Stimulated activated CD4-positive, alpha-beta T cell treated with anti-CD3 and anti-CD28 coated beads, Interleukin-2, amount 100 ng/mL, for 4 hours (primary cell): ENCODE data around the gene CTAGE9.
"Not testable (repeated sequence)": the region's sequence is repeated elsewhere in the genome, so short reads cannot be mapped to it uniquely, and the experiment has no call there.

Experiments
- DNase-seq: peaks from one replicate; pipeline ENCODE4 v3.0.0-alpha.2; 2020; ENCODE audit warnings: low read depth

CTAGE9 gene, protein sequence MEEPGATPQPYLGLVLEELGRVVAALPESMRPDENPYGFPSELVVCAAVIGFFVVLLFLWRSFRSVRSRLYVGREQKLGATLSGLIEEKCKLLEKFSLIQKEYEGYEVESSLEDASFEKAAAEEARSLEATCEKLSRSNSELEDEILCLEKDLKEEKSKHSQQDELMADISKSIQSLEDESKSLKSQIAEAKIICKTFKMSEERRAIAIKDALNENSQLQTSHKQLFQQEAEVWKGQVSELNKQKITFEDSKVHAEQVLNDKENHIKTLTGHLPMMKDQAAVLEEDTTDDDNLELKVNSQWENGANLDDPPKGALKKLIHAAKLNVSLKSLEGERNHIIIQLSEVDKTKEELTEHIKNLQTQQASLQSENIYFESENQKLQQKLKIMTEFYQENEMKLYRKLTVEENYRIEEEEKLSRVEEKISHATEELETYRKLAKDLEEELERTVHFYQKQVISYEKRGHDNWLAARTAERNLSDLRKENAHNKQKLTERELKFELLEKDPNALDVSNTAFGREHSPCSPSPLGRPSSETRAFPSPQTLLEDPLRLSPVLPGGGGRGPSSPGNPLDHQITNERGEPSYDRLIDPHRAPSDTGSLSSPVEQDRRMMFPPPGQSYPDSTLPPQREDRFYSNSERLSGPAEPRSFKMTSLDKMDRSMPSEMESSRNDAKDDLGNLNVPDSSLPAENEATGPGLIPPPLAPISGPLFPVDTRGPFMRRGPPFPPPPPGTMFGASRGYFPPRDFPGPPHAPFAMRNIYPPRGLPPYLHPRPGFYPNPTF

DNA sequence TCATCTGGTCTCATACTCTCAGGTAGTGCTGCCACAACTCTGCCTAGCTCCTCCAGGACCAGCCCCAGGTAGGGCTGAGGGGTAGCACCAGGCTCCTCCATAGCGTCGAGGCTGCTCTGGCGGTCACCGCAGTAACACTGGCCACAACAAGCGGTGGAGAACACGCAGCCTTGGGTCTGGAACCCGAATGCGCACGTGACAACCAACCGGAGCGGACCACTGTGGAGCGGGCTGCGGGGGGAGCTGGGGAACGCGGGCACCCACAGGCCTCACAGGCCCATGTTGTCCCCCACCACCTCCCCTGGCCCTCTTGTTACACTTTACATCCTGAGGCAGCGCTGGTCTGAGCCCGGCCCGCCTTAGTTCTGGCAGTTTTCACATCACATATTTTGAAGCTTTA, at the start of gene CTAGE9:
Gene CTAGE9 (minus strand): TSS at position 101 of the 400 bp plus-strand sequence. CDS start 0 bp downstream, at position 101.
- not testable (repeated sequence) for DNase-seq

DNA sequence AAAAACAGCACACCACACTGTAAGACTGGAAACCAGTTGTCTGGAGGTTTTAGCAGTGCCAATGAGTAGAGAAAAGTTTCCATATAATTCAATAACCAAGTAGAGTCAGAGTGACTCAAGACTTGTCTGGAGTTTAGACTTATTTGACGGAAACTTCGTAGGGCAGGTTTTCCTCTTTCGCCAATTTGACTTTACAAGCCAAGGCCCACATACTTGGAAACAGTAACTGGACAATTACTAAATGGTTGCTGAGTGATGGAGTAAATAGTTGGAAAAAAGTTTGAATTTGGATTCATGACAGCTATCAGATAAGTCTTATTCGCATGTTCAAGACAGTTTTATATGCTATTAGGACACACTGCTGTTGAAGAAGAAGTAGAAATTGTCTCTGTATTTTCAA, 48.1 kb upstream of the CTAGE9 start:
- DNase-seq, result no peak

DNA sequence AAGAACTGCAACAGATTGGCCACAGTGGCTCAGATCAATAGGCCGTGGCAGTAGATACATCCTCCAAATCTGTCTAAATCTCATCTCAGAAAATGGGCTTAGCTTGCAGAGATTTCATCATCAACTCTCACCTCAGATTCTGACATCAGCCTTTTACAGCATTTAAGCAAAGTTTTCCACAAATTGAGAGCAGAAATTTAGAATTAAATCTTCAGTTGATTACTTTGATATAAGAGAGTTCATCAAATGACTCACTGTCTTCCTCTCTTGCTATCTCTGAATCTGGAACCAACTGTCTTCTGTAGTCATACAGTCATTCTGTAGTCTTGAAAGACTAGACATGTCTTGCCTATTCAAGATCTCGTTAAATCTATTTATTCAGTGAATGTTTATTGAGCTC, 45.2 kb upstream of the CTAGE9 start:
- DNase-seq, result no peak

DNA sequence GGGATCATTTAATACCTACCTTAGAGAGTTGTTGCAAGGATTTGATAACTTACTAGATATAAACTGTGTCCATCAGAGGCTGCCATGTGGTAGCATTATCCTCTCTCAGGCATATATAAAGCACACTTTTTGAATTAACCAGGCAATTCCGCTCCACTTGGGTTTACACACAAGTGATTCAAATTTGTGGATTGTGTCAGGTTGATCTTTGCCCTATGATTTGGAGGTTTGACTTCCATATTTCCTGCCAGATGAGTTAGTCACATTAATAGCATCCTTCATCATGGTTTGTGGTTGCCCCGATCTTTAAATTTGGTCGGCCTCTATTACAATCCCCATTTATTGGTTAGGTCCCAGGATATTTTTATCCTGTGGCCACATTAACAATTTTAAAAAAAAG, 44.8 kb upstream of the CTAGE9 start:
- DNase-seq, result no peak

DNA sequence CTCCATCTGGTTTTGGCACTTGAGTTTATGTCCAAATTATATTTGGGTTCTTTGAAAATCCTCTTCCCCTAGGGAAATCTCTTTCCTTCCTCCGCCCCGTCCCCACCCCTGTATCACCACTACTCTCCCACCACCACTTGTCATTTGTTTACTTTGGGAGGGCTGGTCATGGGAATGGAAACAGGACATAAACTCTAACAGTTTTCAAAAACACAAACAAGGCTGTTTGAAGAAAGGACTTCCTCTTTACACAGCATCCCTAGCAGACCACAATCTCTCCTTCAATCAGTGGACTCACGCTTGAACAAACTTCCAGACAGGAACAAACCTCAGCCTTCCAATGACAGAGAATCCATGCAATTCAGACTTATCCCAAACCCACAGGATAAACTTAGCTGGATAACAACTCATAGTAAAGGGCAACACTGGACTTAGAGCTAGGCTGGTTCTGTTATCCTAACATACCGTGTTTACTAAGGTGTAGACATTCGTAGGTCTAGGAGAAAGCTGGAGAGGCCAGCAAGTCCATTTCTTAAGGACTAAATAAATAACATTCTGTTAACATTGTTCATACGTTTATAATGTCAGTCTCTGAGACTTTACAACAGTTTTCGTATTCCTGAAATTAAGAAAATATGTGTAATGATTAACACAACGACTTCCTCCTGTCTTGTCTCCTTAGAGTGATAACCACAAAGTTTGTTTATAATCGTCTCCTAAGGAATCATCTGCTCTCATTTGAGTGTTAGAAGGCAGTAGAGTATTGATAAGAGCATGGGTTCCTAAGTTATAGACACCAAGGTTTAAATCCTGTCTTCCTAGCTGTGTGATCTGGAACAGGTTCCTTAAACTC, 44.1 kb upstream of the CTAGE9 start:
- no peak for DNase-seq

DNA sequence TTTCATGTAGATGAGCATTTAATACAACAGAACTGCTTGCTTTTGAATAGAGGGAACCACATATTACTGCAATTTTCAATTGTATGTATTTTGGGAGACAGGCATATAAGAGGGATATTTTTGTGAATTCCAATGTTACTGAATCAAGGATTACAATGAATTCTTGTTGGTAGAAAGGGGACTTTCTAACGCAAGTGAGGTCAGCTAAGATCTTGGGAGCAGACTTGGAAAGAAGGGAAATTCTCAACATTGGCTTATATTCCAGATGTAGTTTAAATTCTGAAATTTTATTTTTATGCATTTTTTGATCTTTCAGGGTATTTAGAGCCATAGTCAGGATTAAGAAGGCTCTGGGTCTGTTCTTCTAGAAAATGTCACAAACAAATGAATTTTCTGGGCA, 43.3 kb upstream of the CTAGE9 start:
- DNase-seq, result no peak

DNA sequence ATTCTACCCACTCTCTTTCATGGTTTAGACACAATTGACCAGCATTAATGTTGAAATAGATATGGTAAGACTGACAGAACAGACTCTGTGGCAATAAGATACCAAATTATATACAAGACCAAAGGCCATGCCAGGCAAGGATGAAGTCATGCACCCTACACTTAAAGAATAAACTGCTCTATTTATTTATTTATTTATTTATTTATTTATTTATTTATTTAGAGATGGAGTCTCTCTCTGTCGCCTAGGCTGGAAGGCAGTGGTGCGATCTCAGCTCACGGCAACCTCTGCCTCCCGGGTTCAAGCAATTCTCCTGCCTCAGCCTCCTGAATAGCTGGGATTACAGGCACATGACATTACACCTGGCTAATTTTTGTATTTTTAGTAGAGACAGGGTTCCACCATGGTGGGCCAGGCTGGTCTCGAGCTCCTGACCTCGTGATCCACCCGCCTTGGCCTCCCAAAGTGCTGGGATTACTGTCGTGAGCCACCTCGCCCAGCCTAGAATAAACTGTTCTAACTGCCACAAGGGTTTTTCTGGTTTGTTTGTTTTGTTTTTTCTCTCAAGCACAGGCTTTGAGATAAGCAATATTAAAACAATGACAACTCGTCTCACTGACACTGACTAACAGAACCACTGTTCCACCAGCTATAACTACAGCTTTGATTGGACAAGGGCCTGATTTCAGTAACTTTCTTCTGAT, 40.3 kb upstream of the CTAGE9 start:
- not testable (repeated sequence) for DNase-seq

DNA sequence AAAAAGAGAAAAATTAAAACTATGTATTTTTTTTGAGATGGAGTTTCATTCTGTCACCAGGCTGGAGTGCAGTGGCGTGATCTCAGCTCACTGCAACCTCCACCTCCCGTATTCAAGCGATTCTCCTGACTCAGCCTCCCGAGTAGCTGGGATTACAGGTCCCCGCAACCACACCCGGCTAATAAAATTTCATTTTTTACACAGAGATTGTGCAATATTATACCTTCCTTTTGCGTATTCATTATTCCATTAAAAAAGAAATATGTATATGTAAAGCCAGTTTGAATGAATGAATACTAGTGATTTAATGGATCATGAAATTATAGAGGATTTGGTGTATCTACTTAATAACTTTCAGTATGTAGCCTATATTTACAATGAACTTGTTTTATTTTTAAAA, 38.2 kb upstream of the CTAGE9 start:
- DNase-seq, result no peak

DNA sequence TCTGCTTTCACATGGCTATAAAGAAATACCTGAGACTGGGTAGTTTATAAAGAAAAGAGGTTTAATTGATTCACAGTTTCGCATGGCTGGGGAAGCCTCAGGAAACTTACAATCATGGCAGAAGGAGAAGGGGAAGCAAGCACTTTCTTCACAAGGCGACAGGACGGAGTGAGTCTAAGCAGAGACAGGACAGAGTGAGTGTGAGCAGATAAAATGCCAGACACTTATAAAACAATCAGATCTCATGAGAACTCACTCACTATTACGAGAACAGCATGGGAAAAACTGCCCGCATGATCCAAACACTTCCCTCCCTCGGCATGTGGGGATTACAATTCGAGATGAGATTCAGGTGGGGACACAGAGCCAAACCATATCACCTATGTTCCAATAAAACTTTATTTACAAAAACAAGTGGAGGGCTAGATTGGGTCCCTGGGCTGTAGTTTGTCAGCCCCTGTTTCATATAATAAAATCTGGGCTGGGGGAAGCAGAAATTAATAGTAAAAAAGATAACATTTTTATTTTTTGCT, 37.1 kb upstream of the CTAGE9 start:
- no peak for DNase-seq

DNA sequence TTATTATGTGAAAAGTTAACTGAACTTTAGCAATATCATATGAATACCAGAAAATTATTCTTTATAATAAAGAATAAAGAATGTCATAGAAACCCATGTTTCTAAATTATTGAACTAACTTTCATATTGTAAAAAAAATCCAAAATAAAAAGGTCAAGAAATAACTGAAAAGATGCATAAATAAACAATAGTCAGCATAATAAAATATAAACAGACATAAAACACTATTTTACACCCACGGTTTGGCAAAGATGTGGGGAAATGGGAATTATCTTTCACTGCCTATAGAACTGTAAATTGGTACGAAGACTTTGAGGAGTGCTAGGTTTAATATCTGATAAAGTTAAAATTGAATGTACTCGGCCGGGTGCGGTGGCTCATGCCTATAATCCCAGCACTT, 34.7 kb upstream of the CTAGE9 start:
- DNase-seq, result no peak

DNA sequence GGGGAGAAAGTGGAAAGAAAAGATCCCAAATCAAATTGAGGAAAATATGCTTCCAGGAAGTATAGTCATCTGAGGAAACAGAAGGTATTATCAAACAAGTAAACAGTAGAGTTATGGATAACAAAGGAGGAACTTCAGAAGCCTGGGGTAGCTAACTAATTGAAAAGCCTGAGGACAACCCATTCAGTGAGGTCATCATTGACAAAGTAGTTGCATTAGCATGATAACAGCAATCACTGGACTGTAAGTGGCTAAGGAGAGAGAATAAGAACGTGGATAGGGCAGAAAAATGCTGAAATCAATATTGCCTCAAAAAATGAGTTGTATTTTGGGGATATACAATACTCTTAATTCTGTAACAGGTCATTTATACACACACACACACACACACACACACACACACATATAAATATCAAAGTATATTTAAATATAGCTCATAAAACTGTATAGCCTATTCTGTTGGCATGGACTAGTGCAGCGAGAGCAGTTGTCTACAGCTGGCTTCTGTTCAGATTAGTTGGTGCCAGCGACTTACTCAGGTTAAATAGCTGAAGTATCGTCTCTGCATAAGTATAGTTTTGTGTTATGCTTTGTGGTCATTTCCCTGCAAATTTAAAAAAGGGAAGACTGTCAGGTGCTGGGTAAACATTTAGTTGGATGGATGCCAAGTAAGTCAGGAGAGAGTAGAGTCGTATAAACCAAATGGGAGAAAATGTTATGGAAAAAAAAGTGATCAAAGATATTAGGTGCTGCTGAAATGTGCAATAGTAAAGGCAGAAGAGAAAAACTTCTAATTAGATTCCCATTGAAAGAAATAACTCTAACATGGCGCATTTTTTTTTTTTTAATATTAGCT, 33.8 kb upstream of the CTAGE9 start:
- DNase-seq, result no peak

DNA sequence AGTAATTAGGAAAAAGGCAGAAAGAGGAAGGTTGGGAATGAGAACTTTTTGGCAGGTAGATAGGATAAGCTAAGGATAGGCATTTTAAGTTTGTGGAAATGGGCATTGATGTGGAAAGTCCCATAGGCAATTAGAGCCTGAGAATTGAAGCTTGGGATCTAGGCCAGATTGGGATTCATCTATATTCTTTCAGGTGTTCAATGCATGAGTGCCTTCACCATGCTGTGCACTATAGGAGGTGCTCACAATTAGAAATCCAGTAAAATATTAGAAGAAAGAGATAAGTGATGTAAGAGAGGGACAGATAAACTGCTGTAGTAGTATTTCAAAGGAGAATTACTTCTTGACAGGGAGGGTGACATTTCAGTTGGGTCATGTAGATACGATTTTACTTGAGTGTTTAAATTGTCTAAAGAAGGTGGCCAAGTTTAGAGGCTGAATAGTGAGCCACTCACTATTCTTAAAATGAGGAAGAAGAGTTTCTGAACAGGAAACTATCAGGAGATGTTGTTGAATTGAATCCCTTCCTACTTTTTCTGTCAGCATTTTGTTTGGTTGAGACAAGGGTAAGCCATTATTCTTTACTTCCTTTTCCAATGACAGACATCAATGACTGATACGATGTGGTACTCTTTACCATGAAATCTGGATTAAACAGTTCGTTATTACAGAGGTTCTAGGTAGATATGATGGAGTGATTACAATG, 31.0 kb upstream of the CTAGE9 start:
- no peak for DNase-seq

DNA sequence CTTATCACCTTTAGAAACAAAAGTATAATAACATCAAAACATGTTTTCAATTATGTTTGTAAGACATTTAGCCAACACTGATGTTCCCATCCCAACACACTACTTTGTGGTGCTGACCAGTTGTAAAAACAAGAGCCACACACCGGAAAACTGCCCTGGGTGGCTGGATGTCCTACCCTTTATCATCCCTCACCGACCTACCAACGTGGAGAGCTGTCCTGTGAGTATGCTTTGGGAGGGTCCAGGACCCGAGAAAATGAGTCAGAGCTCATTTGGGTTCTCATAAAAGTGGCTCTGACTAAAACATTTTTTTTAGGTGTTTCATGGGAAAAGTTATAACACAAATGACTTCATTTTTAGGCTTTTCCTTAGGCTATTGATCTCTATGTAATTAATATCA, 29.3 kb upstream of the CTAGE9 start:
- DNase-seq, result no peak

DNA sequence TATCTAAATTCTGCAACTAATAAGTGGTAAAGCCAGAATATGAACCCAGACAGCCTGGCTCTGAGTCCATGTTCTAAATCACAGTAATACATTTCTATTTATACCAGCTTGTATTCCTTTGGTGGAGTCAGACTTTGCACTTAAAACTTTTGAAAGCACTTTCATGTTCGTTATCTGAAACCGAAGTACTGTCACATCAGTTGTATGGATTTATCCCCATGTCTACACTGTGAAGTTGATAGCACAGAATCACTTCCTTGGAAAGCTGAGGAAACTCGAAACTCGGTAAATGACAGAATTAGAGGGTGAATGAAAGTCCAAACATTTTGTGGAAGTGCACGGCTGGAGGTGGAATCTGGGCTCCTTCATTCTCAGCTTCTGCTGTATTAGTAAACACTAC, 28.3 kb upstream of the CTAGE9 start:
- DNase-seq, result no peak

DNA sequence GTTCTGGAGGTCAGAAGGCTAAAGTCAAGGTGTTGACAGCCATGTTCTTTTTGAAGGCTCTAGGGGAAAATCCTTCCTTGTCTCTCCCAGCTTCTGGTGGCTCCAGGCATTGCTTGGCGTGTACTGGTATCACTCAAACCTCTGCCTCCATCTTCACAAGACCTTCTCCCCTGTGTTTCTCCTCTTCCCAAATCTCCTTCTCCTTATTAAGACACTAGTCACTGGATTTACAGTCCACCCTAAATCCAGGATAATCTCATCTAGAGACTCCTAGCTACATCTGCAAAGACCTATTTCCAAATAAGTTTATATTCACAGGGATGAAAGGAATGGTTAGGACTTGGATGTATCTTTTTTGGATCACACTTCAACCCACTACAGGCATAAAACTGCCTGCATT, 26.0 kb upstream of the CTAGE9 start:
- no peak for DNase-seq

DNA sequence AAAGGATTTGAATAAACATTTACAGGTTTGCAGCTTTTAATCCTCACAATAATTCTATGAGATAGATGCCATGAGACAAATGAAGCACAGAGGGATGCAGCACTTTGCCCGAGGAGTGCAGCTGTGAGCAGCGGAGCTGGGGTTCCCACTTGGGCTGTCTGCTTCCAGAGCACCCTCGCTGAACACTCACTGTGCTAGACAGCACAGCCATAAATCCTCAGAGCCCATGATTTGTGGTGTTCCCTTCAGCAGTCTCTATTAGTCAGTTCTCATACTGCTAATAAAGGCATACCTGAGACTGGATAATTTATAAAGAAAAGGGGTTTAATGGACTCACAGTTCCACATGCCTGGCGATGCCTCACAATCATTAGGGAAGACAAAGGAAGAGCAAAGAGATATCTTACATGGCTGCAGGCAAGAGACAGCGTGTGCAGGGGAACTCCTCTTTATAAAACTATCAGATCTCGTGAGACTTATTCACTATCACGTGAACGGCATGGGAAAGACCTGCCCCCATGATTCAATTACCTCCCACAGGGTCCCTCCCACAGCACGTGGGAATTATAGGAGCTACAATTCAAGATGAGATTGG, 25.3 kb upstream of the CTAGE9 start:
- DNase-seq, result no peak

DNA sequence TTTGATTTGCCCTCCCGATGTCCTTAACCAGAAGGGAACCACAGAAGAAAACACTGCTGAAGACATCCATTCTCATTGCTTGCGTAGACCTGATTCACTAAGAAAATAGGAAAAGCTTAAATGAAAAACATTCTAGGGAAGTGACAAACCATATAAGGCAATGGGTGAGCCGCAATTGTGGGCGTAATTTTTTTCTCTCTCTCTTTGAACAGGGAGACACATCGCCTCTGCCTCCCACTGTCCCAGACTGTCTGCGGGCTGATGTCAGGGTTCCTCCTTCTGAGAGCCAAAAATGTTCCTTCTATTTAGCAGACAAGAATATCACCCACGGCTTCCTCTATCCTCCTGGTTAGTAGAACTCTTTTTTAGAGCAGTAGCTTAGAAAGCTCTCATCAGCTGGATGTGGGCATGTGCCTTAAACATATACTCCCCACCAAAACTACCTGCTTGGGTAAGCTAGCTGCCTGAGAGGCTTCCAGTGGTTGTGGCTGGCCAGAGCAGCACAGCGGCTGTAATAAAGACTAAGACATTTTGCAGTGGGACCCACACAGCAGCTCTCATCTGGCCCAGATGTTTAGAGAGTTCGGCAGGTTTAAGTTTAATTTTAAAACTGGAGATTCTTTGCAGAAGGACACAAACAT, 22.7 kb upstream of the CTAGE9 start:
- no peak for DNase-seq

DNA sequence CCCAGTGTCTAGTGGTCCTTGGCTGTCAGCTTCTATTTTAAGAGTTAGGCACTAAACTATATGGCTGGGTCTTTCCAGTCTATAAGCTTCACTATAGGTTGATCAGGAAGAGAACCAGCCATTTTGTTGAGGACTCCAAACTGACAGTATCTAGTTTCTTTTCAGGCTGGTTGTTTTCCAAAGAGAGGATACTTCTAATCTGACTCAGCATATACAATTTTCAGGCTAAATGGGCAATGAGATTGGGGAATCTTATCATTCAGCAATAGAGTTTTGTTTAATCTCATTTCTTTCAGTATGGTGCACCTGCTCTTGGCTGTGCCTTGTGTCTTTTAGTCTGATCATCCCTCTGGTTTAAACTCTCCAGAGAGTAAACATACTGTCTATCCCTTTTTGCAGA, 20.4 kb upstream of the CTAGE9 start:
- no peak for DNase-seq

DNA sequence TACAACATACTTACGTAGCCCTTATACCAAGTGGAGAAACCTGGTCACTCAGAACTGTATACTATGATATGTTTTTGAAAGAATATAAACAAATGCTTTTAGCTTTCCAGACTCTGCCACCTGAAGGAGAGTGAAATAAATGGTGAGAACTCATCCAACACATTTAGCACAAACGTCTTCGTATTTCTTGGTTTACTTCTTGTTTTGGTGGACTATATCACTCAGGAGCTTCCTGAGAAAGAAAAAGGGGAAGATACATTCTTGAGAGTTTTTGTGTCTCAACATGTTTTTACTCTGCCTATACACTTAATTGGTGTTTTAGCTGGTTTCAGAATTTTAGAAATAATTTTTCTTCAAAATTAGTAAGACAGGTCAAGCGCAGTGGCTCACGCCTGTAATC, 19.4 kb upstream of the CTAGE9 start:
- DNase-seq, result no peak
